ENCODE data around the gene SLC9A5. TPM values are rescaled to one million over a fixed set of nuclear protein-coding genes. Genes with fewer than 3 reads are reported as not detected.

Gene SLC9A5
- total RNA-seq, 2 donors from 2014 or later, result 0.61 to 1.3 TPM

DNA sequence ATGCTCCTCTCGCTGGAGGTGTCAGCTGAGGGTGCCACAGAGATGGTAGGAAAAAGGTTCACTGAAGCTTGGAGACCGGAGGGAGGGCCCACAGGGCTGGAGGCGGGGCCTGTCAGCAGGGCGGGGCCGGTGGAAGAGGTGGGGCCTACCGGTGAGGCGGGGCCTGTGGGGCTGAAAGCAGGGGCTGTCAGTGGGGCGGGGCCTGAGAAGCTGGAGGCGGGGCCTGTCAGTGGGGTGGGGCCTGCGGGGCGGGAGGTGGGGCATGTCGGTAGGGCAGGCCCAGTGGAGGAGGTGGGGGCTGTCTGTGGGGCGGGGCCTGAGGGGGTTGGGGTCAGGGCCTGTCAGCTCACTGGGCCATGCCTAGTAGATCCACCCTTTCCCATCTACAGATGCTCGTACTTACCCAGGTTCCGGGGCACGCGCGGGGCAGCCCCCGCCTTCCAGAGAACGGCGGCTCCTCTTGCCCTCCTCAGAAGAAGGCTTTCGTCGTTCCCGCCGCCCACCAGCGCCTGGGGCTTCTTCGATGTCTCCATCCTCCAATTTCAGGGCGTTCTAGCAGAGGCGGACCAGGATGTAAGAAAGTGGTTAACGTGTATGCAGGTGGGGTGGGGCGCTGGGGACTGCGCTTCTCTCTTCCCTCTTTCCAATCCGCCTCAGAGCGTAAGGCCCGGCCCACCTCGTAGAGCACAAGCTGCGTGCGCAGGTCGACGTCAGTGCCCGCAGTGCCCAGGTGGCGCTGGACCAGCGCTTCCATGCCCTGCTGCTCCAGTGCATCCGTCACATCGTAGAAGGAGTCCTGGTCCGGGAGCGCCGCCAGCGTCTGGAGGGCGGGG, 12.0 kb upstream of the SLC9A5 start:
- intact Hi-C loops (cut with DNase I, micrococcal nuclease), result no loop called here
- ATAC-seq (peak; percentile 24), DNase-seq (peak; percentile 51 to 55)

DNA sequence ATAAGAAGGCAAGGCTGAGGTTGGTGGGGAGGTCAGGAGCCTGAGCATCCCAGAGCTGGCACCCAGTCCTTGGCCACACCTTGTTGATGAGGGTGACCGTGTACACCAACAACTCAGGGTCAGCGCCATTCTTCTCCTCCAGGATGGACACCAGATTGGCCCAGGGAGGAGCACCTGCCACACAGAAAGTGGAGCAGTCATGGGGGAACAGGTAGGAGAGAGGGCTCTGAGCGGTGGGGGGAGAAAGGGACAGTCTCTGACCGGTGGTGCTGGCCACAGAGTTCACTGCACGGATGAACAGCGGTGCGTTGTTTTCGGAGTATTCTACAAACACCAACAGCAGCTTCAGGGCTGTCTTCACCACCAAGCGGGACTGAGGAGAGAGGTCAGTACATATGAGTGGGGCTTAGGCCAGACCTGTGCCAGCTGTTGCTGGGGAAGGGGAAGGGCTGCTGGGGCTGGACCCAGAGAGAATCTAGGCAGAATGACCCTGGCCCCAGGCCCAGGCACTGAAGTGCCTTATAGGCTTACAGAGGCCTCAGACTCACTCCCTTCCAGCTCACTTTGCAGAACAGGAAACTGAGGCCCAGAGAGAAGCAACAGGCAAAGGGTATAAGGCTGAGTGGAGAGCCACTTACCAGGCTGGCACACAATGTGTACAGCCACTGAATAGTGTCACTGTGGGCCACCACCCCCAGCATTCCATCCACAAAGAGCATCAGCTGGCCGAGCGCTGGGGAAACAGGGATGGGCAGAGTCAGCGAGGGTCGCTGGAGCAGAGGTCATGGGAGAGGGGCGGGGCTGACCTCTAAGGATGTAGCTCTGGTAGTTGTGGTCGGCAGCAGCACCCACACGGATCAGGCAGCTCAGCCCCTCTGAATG, 11.1 kb upstream of the SLC9A5 start:
- no peak for ATAC-seq
- DNase-seq, result peak in 1 of 2 donors; percentile 23
- intact Hi-C loops (cut with DNase I, micrococcal nuclease), result no loop called here

DNA sequence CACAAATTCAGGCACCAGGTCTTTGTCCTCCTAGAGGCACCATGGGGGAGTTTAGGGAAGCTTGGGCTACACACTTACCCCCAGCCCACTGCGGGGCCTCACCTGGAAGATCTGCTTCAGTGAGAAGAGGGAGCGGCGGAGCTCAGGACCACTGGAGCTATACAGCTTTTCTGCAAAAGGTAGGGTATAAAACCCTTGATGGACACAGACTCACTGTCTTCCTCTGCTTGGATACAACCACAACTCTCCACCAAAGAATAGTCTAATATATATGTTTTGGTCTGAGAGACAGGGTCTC, 10.6 kb upstream of the SLC9A5 start:
- ATAC-seq (no peak), DNase-seq (no peak)
- intact Hi-C loops (cut with DNase I, micrococcal nuclease), result no loop called here

GRCh38 chr16:67238806-67239470, 9.8 kb upstream of the SLC9A5 start:
- DNase-seq, result peak in 1 of 2 donors; percentile 12
- ATAC-seq, result no peak
- intact Hi-C loops (cut with DNase I, micrococcal nuclease), result no loop called here

- intact Hi-C loops (cut with DNase I, micrococcal nuclease), result no loop called here
- ATAC-seq, result peak; percentile 13
- no peak for DNase-seq
Measured at GRCh38 chr16:67240506-67240905, 8.3 kb upstream of the SLC9A5 start.

DNA sequence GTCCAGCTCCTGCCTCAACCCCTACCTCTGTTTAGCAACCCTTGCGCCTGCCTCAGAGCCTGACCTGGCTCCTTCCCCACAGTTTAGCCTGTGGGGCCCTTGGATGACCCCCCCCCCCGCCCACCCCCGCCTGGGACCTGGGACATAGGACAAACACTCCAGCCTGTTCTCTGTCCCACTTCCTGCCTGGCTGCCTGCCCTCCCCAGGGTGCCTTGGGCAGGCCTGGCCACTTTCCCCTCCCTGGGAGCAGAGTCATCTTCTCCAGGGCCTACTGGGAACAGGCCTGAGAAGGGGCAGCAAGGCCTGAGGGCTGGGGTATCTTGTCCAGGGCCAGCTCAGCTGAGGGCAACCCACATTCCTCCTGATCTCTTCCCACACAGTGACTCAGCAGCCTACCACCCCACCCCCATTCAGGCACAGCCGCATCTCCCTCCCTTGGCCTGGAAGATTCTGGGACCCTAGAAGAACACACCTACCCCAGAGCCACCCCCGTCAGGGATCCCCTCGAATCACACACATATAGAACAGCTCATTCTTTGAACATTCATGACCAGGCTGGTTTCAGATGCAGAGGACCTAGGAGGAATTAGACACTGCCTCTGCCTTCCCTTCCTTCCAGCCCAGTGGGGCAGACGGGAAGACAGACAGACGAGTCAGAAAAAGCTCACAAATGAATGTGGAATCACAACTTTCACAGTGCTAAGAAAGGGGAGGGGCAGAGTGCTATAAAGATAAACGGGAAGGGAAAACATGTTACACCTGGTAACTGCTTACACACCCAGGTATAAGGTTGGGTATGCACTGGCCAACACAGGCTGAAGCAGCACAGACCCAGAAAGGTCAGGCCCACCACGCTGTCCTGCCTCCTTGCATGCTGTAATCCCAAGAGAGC, 7.5 kb upstream of the SLC9A5 start:
- ATAC-seq, result peak; percentile 69
- intact Hi-C loops (cut with DNase I, micrococcal nuclease), result no loop called here
- DNase-seq, result peak; percentile 74 to 83

DNA sequence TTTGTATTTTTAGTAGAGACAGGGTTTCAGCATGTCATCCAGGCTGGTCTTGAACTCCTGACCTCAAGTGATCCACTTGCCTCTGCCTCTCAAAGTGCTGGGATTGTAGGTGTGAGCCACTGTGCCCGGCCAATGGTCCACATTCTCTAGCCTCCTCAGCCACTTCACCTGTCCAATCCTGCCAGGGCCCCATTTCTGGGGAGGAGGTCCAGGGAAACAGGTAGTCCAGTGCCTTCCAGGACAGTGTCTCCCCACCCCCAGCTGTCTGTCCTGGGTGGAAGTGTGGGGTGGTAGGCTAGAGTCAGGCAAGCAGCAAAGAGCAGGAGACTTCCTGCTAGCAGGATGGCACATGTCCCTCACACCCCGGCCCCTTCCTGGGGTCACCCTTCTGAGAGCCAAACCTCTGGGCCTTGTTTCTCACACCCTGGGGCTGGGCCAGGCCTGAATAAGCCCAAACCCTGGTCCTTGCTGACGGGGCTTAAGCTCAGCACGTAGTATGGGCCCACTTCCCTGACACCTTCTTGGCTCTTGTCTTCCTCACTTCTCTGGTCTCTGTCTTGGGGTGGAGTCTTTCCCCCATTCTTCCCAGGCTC, 6.5 kb upstream of the SLC9A5 start:
- DNase-seq, result no peak
- intact Hi-C loops (cut with DNase I, micrococcal nuclease), result no loop called here
- ATAC-seq, result no peak

DNA sequence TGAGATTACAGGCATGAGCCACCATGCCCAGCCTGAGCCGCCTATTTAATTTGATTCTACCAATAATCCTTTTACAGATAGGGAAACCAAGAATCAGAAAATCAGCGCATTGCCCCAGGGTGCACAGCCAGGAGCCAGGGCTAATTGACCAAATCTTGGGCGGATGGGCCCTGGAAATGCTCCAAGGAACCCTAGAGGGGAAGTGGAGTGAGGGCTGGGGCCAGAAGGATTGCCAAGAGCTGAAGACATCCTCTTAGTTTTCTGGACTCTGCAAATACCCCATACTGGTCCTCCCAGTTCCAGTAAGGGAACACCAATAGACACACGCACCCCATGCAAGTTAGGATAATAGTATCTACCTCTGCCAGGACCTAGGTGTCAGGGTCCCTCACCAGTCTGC, 5.3 kb upstream of the SLC9A5 start:
- DNase-seq (no peak), ATAC-seq (no peak)
- intact Hi-C loops (cut with DNase I, micrococcal nuclease), result no loop called here

- intact Hi-C loops (cut with DNase I, micrococcal nuclease), result no loop called here
- DNase-seq (peak; percentile 57 to 85), ATAC-seq (no peak)
Measured at GRCh38 chr16:67244387-67245185, 4.2 kb upstream of the SLC9A5 start.

GRCh38 chr16:67245186-67245585, 3.6 kb upstream of the SLC9A5 start:
- ATAC-seq (no peak), DNase-seq (no peak)
- intact Hi-C loops (cut with DNase I, micrococcal nuclease), result no loop called here

DNA sequence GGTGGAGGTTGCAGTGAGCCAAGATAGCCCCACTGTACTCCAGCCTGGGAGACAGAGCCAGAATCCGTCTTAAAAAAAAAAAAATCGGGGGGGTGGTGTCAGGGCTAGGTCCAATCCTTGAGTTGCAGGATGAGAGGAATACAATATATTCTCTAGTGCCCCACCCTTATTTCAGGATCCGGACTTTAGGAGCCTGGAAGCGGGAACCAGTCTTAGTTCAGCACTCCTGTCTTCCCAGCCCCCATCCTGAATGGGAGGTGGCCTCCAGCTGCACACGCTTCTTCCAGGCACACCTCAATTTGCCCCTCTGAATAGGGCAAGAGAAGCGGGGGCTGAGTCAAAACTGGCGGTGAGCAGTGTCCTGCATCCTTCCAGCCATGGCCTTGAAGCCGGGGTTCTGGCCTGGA, 3.1 kb upstream of the SLC9A5 start:
- intact Hi-C loops (cut with DNase I, micrococcal nuclease), result no loop called here
- ATAC-seq, result peak; percentile 3
- peak in 1 of 2 donors; percentile 79 for DNase-seq

DNA sequence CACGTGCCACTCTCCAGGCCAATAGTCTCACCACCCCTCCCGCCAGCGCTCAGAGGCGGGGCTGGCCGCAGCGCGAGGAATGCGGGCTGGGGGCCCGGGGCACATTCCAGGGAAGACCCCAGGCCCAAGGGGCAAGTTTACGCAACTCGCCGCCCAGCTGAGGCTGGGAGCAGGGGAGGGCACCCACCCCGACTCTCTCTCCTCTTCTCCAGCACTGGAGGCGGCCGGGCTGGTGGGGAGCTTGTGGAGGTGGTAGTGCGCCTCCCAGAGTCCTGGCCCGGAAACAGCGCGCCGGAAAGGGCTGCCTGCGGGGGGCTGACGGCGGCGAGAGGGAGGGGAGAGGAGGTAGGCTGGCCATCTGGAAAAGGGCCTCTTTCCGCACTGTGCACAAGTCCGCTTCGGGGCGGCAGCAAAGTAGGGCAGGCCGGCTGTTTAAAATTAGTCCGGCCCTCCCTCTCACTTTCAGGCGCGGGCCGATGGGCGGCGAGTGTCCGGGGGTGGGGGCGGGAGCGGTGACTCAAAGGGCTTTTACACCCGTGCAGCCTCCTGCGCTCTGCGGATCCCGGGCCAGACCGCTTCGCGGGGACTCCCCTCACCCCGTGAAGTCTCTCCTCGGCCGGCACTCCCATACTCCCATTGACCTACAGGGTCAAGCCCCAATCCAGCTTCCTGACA, 2.6 kb upstream of the SLC9A5 start:
- DNase-seq, result peak; percentile 78
- ATAC-seq, result peak; percentile 33
- intact Hi-C loops (cut with DNase I, micrococcal nuclease), result no loop called here

DNA sequence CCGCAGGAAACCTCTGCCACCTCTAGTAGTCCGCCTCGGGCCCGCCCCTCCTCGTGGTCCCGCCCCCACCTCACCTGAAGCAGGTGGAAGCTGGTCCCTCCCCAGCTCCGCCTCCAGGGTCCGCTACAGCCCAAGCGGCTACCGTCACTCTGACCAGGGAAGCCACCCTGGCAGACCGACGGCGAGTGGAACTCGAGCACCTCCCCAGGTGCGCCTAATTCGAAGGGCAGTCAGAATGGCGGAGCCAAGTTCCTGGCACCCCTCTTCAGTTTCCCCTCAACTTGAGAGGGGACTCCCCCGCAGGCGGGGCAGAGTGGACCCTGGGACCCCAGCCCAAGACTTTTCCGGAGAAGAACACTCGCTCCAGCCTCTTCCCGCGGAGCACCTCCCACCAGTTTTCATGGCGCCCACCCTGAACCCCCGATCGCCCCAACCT, 2.0 kb upstream of the SLC9A5 start:
- DNase-seq (peak; percentile 95 to 96), ATAC-seq (peak; percentile 81)
- intact Hi-C loops (cut with DNase I, micrococcal nuclease), result no loop called here

DNA sequence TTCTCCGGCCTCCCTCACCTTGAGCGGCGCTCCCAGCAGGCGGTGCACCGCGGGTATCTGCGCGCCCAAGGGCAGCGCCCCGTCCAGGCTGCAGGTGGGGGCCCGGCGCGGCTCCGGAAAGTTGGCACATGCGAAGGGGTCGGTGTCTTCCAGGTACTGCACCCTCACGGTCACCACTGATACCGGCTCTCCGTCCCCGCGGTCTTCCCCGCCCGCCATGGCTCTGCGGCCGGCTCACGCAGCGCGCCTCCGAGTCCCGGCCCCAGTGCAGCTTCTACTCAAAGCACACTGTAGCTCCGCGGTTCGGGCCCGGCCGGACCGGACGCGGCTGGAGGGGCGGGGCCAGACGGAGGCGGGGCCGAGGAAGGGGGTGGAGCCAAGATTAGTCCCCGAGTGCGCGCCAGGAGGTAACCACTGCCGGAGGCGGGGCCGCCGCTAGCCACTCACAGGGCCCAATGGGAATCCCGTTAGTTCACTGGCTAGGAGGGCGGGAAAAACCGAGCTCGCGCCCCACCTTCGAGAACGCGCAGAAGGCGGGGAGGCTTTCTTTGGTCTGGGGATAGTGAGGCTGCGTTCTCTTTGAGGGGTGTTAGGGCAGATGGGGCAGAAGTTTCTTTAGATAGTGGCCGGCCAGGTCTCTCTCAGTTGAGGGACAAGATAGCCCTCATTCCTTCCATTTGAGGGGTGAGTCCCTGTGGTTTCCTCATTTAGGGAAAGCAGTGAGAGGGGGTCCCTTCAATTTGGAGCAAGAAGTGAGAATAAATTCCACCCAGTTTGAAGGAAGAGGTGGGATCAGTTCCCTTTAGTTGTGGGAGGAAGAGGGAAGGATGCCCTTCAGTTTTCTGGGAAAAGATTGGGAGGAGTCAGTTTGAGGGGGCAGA, 1.3 kb upstream of the SLC9A5 start, which contains the start of gene FHOD1:
TSS of gene FHOD1 (minus strand) at position 290 of the 881 bp plus-strand sequence. CDS start at position 219, 71 bp downstream.
- DNase-seq, result peak; percentile 98 to 99
- intact Hi-C loops (cut with DNase I, micrococcal nuclease), result no loop called here
- peak; percentile 79 for ATAC-seq

GRCh38 chr16:67248073-67248400, 742 bp upstream of the SLC9A5 start:
- no peak for ATAC-seq
- no peak for DNase-seq
- intact Hi-C loops (cut with DNase I, micrococcal nuclease), result no loop called here

All from left colon (tissue), 2 donors.